Activated T-cell treated with anti-CD3 and anti-CD28 coated beads for 1 hour (primary cell): ENCODE measurements around the gene MIX23.
"Not testable (repeated sequence)": the region's sequence is repeated elsewhere in the genome, so short reads cannot be mapped to it uniquely, and the experiment has no call there.

Source experiments
- DNase-seq: peaks from one replicate; pipeline ENCODE4 v3.0.0-alpha.2; 2020; ENCODE audit warnings: low read depth

Gene MIX23

GRCh38 chr3:122392868-122393844 is 10.1 kb upstream of the MIX23 start:
- no peak for DNase-seq

GRCh38 chr3:122391681-122392446 is 8.8 kb upstream of the MIX23 start:
- DNase-seq = no peak

GRCh38 chr3:122390665-122391064 is 7.6 kb upstream of the MIX23 start:
- DNase-seq = no peak

GRCh38 chr3:122389892-122390291 is 6.9 kb upstream of the MIX23 start:
- DNase-seq = no peak

- DNase-seq = no peak
Observed at GRCh38 chr3:122389197-122389596, 6.2 kb upstream of the MIX23 start.

- DNase-seq = no peak
Observed at GRCh38 chr3:122387709-122388108, 4.7 kb upstream of the MIX23 start.

GRCh38 chr3:122383771-122384697 is 1.0 kb upstream of the MIX23 start, which contains the start of gene FAM162A:
FAM162A (plus strand) TSS chr3:122384182; CDS start chr3:122384266, 84 bp downstream.
- peak; percentile 92 for DNase-seq

- DNase-seq = no peak
Observed at GRCh38 chr3:122377975-122378374, 5.1 kb downstream of the MIX23 start.

- no peak for DNase-seq
Observed at GRCh38 chr3:122374034-122374433, 9.0 kb downstream of the MIX23 start.

GRCh38 chr3:122366379-122366749 is 16.7 kb downstream of the MIX23 start:
- DNase-seq = no peak

- not testable (repeated sequence) for DNase-seq
Observed at GRCh38 chr3:122365582-122366378, 17.3 kb downstream of the MIX23 start.

- DNase-seq = no peak
Observed at GRCh38 chr3:122365073-122365472, 18.0 kb downstream of the MIX23 start.

GRCh38 chr3:122364490-122364889 is 18.5 kb downstream of the MIX23 start:
- no peak for DNase-seq

GRCh38 chr3:122362026-122362425 is 21.0 kb downstream of the MIX23 start:
- no peak for DNase-seq

GRCh38 chr3:122358703-122359032 is 24.4 kb downstream of the MIX23 start:
- DNase-seq = no peak

GRCh38 chr3:122357828-122358702 is 25.0 kb downstream of the MIX23 start:
- DNase-seq = no peak

- DNase-seq = no peak
Observed at GRCh38 chr3:122356402-122356801, 26.6 kb downstream of the MIX23 start.

- no peak for DNase-seq
Observed at GRCh38 chr3:122355612-122356011, 27.4 kb downstream of the MIX23 start.

GRCh38 chr3:122353893-122354401 is 29.1 kb downstream of the MIX23 start:
- DNase-seq = no peak

- DNase-seq = no peak
Observed at GRCh38 chr3:122353215-122353614, 29.8 kb downstream of the MIX23 start.
